ENCODE data around the gene RSPO3.
A peak's percentile ranks its signal among the peaks of the same experiment; 100 is the strongest.

Gene RSPO3

DNA sequence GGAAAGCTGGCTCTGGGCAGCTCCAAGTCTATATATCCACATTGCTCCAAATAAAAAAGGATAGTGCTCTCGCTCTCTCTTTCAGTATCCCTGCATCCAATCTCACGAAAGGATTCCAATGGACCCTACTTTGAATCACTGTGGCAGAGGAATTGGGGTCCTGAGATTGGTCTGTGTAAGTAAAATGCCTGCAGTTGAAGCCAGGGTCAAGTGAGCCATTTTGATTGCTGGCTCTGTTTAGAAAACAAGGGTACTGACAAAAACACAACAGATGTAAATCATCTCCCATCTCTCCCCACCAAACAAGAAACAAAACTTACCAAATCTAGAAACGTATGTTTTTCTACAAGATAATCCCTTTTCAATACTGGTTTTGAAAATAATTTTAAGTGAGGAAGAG lies 45.6 kb downstream of the RSPO3 start:
- no peak for DNase-seq (ENCODE audit: low spot score)

DNA sequence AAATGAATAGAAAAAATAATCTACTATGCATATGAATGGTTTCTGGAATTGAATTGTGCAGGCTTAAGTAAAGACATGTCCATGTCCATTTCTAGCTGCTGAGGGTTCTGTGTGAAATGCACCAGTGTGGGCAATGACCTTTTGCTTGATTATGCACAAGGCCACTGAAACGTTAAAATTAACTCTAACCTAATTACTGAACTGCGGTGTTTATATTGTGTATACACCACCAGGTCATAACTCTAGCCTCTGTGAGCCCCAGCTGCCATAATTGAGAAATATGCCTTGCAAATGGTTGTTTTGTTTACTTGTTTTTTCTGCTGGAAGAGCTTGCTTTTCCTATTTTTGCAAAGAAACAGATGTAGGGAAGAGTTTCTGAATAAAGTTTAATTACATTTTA lies 46.1 kb downstream of the RSPO3 start:
- no peak for DNase-seq (ENCODE audit: low spot score)

DNA sequence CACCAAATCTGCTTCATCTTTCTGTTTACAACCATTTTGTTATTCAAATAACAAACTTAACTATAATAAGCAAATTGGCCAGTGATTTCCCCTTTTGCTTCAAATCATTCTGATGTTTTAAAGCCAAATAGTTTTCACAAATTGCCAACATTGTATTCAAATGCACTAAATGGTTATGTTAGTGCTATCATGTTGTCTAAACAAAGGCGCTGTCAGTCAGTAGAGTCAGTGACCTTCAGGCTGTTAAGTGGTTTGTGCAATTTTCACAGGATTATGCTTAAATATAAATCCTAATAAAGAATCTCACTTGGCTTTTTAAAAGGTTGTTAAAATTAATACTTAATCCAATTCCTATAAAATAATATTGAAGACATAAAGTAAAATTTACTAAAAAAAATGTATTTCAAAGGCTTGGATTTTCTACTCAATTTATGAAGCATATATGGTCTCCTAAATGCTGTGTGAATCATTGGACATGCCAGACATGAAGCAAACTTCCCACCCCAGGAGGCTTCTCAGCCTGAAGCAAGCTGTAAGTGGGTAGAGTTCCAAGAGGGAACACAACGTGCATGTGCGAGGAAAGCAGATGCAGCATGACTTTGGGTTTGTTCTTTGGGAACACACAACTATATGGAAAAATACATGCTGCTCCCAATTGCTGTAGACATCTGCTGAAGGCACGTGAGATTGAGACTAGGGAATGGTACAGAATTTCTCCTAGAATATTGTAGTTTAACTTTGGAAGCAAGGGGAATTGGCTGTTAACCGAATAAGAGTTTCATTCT lies 54.9 kb downstream of the RSPO3 start:
- no peak for DNase-seq (ENCODE audit: low spot score)

DNA sequence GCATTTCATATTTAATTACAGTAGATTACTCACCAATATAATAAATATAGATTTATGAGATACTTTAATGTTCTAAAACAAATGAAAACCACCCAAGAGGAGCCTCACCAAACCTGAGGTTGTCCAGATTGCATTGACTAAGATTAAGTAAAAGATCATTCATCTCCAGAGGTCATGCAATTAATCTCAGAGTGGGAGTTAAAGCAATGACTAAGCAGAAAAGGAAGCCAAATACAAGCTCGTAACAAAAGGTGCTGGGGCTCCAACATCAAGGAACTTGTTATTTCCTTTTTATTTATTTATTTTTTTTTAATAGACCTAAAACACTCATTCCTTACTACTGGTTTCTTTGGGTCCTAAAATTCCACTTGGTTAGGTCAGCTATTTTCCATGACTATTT lies 57.7 kb downstream of the RSPO3 start:
- no peak for DNase-seq (ENCODE audit: low spot score)

DNA sequence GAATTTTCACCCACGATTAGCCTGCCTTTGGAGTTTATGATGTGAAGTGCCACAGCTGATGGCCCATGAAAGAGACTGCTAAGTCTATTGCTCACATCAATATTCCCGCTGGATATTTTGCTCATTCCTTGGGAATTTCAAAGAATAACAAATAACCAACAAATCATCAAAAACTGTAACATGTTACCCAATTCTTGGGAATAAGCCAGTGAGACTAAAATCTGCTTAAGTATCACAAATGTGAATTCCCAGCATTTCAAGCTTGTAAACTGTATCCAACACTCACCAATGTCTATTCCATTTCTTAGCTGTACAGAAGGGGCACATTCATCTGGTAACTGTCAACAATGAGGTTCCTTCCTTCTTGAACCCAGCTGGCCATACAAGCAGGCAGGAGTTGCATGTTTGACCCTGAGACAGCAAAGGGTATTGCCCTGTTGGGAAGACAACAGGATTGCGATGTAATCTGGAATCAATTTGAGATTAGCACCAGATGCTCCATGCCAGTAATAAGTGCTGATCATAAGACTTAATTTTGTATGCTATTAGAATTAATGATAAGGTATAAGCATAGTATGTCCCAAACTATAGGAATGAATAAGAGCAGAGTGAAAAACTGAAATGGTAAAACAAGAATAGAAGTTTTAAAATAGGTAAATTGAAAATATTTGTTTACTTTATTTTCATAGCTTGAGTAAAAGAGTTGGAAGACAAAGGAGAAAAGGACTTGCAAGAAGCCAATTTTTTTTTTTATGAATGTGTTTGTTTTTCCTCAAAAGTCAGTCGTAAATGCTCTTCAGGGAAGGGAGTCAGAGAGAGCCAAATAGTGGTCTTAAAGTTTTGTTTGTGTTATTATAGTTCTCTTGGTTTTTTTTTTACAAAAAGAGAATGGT lies 58.8 kb downstream of the RSPO3 start:
- no peak for DNase-seq (ENCODE audit: low spot score)

DNA sequence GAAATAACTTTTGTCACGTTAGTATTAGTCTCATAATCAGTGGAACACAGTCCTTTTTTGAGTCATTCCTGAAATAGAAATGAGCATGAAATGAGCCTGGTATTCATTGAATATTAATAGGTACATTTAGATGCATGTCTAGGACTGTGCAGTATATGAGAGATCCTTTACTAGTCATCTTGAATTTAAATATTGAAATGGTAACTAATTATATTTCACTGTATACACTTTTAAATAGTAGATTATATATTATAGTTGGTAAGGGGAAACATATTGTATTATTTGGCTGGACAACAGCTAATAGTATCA lies 59.4 kb downstream of the RSPO3 start:
- no peak for DNase-seq (ENCODE audit: low spot score)

DNA sequence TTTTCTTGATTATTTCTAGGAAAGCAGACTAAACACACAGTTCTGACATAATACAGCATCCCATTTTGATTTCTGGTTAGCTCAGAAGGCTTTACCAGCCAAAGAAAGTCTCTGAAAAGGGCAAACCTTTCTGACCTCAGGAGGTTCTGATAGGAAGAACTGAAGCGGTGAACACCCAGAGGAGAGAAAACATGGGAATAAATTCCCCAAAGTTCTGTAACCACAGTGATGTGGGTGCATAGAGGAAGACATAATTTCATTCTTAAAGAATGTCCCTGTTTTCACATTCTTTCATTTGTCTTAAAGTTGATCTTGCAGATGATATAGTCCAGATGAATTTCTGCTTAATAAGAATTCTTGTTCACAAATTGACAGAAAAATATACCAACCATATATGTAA lies 60.3 kb downstream of the RSPO3 start:
- no peak for DNase-seq (ENCODE audit: low spot score)

DNA sequence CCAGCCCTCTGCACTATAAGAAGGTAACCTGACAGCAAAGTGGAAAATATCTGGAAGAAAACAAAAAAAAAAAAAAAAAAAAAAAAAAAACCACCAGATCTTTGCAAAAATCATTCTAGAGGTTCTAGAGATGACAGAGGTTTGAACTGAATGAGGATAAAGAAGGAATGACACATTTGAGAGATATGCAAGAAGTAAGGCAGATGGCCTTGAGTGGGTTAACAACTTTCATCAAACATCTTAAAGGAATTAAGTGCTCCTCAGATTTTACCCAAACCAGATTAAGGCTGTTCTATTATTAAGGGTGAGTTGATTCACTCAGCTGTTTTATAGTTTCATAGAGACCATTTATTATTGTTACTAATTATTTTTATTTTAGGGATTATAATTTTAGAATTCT lies 62.0 kb downstream of the RSPO3 start:
- DNase-seq (ENCODE audit: low spot score) = no peak

DNA sequence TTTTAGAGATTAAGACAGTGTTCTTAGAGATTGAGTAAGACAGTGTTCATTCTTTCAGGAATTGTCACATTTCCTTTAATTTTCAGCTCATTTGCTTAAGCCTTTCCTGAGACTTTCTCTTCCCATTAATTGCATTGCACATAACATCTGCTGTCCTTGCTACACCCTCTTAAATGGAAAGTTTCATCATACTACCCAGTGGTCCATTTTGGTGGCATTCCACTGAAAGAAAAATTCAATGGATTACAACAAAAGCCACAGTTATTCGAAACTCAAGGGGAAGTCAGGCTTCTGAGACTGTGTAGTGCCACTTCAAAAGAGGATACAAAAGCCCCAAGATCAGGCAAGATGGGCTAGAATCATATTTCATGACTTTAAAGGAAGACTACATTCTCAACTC lies 64.0 kb downstream of the RSPO3 start:
- DNase-seq (ENCODE audit: low spot score) = no peak

DNA sequence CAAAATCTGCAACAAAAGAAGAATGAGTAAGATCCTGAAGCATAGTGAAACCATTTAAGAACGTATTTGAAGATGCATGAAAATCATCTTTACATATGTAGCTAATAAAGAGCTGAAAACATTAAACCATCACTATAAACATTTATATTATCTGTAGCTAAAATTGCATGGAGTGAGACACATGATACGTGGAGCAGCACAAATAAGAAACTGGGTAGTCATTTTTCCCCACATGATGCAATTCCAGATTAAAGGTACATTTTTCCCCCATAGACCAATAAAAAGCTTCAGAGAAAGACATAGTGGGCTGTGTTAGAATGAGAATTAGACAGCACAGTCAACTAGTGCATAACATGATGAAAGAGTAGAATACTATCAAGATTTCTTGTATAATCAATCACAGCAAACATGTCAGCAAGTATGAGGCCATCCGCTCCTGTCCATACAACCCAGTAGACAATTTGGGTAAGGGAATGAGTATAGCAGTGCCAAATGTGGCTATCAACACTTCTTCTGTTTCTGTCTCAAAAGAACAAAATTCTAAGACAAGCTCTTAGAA lies 67.0 kb downstream of the RSPO3 start:
- no peak for DNase-seq (ENCODE audit: low spot score)

DNA sequence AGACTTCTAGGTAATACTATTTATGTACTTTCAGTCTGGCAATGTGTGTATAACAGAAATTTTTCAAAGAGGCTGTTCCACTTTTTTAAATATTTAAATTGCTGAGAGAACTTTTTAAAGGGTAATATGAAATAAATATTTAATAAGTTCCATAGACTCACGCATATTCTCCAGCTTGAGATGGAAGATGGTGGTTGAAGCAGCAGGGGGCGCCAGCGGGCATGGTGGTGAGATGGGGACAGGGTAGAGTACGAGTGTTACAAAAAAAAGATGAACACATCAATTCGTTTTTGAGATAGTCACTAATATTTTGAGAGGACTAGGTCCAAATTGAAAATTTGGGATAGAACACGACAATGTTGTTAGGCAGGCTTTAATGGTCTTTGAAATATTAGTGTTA lies 68.4 kb downstream of the RSPO3 start:
- peak; percentile 47 for DNase-seq (ENCODE audit: low spot score)

DNA sequence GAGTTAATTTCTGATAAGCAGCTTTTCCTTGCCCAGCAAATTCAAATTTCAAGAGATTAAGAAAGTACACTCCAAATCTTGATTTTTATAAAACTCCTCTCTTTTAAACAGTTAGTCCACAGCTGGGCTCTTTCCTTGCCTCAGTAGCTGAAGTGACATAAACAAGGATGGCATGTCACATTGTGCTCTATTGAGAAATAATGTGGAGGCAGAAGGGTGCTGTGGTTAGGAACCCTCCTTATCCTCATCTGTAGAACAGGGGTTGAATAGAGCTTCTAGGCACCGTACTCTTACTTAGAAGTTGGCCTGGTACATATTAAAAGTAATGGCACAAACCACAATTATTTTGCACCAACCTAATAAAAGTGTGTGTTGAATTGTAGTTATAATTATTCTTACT lies 70.3 kb downstream of the RSPO3 start:
- DNase-seq (ENCODE audit: low spot score) = no peak

DNA sequence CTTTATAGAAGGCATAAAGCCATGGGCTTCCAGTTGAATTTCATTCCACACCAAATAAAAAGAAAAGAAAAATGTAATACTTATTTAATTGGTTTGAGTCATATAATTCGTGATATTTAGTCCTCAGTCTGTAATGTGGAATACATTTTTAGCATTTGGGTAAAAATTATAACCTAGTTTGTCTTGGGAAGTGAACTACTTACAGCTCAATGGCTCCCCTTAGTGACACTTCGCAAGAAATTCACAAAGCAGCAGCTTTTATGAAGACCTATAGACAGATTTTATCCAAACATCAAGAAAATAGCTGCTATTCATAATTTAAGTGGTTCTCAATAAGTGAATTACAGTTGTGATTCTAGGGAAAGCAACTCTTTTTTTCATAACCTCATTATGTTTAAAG lies 72.1 kb downstream of the RSPO3 start:
- DNase-seq (ENCODE audit: low spot score) = peak; percentile 11

DNA sequence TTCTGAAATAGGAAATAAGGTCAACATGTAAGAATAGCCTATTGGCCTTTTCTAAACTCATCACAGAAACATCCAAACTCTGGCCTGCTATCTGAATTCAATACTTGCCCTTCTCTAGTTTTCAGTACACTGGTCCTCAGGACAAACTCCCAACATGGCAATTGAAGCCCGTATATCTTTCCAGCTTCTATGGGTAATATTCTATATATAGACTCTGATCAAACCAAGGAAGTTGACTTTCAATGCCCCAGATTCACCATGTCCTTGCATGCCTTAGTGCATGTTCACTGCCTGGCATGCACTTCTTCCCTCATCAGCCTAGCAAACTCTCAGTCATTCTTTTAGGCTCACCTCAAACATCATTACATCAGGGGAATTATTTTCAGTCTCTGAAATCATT lies 73.2 kb downstream of the RSPO3 start:
- no peak for DNase-seq (ENCODE audit: low spot score)

DNA sequence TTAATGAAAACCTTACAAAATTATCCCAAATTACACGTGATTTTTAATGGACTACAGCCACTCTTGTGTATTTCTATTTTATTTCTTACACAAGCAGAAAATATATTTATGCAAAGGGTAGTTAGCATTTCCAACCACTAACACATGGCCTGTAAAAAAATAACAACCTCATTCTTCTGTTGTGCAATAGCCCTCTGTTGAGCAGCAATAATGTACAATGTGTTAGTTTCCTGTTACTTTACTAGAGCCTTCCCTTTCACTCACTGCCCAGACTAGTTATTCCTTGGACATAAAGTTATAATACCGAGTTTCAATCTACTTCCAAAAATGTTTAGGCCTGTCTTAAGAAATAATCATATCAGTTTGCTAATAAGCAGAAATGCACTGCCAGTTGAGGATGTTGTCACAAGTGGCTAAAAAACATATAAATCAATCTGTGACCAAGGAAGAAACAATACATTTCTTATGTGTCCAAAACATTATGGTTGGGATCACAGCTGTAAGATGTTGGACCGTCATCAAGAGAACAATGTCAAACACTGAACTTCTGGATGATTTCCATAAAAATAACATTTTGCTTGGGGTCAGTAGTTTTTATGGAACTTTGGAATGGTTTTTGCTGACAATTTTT lies 74.6 kb downstream of the RSPO3 start:
- no peak for DNase-seq (ENCODE audit: low spot score)

DNA sequence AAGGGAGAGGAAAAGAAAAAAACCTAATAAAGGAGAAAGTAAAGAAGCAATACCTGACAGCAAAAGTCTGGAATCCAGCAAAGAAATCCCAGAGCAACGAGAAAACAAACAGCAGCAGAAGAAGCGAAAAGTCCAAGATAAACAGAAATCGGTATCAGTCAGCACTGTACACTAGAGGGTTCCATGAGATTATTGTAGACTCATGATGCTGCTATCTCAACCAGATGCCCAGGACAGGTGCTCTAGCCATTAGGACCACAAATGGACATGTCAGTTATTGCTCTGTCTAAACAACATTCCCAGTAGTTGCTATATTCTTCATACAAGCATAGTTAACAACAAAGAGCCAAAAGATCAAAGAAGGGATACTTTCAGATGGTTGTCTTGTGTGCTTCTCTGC lies 77.4 kb downstream of the RSPO3 start:
- DNase-seq (ENCODE audit: low spot score) = no peak

DNA sequence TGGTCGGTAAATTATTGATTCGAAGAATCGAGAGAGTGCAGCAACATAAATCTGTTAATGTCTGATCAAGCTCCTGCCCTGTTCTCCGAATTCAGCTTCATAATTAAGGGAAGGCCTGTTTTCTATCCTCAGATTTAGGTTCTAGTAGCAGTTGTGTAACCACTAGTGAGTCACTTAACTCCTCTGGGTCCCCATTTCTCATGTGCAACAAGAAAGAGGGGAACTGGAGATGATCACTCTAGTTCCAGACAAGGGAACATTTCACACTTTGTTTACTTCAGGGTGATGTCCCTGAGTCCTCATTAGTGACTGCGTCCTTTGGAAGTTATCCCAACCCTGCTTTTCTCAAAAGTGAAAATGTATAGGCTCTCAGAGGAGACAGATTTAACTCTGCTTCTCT lies 80.1 kb downstream of the RSPO3 start:
- no peak for DNase-seq (ENCODE audit: low spot score)

DNA sequence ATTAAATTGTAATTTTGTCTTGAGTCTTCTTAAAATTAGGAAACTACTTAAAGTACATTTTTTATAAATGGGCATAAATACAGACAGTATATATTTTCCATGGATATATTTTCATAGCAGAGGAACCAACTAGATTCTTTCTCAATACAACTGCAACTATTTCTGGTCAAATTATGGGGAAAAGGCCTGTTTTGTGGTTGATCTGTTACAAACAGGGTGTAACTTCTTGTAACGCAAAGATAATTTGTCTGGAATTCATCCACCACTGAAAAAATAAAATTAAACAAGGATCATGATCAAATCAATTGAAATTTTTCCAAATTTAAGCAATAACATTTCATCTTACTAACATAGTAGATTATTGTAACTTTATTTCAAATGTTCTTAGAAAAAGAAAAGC lies 81.0 kb downstream of the RSPO3 start:
- DNase-seq (ENCODE audit: low spot score) = no peak

DNA sequence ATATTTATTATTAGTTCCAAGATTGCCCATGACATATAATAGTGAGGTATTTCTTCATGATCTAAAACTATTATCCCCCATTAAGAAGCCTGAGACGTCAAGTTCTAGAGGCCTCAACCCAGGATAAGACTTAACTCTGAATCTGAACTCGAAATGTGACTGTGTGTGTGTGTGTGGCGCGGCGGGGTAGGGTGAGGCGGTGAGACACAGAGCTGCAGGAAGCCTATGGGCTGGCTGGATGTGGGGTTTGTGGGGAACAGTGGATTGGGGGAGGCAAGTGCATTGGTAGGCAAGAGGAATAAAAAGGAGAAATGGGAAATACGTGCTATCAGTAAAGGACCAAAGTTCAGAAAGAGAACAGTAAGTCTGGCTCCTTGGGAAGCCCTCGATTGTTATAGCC lies 81.6 kb downstream of the RSPO3 start:
- no peak for DNase-seq (ENCODE audit: low spot score)

DNA sequence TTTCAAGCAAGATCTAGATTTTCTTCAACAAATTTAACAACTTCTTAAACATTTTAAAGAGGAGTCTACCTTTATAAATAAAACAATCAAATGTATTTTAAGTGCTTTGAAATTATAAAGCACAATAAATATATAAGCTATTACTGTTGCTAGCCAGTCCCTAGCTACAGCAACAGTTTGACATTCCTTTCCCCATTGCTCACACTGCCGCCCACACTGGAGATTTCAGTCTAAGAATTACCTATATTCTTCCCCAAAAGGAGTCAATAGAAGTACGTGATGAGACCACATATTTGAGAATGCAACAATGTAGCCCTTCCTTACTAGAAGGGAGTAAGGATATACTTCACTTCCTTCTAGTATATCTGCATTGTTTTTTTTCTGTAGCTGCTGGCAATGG lies 82.8 kb downstream of the RSPO3 start:
- DNase-seq (ENCODE audit: low spot score) = no peak

DNA sequence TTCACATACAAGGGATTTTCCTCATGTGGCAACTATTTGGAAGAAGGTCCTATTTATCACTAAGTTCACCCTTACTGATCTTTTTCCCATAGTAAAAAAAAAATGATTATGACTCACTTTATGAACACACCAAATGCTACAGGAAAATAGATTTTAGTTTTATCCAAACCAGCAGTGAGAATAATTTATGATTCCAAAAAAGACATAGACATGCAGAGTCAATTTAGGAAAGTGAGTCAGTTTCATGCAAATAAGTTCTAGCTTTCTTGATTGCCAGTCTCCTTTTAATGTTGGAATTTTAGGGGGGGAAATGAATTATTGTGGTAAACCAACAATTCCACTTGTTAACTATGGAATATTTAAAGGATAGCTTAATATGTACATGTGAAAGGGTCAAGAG lies 84.2 kb downstream of the RSPO3 start:
- DNase-seq (ENCODE audit: low spot score) = no peak

DNA sequence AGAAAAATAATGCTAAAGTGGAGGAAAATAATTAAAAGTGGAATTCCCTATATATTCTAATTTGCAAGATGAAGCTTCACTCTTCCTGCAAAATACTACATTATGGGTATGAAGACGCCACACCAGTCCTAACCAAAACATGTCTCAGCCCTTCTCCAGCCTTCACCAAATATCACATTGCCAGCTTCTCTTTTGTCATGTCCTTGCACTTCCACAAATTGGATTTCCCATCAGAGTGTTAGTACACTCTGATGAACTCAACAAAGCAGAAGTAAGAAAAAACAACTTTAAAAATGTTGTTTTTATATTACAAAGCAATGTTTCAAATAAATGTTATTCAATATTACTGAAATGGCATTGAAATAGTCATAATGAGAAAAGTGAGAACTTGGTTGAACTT lies 85.8 kb downstream of the RSPO3 start:
- DNase-seq (ENCODE audit: low spot score) = no peak

DNA sequence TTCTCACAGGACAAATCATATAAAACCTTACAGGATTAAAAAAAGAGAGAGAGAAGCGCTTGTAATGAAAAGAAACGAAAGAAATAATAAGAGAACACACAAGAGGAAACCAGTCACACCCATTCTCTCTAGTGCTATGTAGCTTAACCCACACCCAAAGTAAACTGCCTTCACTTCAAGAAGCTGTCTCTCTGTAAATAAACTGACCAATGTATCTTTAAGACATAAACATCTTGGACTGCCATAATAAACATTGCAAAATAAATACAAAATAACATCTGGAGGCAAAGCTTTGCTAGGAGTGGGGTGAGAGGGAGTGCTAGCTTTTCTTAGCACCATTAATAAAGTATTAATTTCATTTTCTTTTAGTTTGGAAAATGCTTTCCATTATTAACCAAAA lies 86.6 kb downstream of the RSPO3 start:
- no peak for DNase-seq (ENCODE audit: low spot score)
